ENCODE results near the gene SLC9A5.

SLC9A5 gene, protein sequence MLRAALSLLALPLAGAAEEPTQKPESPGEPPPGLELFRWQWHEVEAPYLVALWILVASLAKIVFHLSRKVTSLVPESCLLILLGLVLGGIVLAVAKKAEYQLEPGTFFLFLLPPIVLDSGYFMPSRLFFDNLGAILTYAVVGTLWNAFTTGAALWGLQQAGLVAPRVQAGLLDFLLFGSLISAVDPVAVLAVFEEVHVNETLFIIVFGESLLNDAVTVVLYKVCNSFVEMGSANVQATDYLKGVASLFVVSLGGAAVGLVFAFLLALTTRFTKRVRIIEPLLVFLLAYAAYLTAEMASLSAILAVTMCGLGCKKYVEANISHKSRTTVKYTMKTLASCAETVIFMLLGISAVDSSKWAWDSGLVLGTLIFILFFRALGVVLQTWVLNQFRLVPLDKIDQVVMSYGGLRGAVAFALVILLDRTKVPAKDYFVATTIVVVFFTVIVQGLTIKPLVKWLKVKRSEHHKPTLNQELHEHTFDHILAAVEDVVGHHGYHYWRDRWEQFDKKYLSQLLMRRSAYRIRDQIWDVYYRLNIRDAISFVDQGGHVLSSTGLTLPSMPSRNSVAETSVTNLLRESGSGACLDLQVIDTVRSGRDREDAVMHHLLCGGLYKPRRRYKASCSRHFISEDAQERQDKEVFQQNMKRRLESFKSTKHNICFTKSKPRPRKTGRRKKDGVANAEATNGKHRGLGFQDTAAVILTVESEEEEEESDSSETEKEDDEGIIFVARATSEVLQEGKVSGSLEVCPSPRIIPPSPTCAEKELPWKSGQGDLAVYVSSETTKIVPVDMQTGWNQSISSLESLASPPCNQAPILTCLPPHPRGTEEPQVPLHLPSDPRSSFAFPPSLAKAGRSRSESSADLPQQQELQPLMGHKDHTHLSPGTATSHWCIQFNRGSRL

DNA sequence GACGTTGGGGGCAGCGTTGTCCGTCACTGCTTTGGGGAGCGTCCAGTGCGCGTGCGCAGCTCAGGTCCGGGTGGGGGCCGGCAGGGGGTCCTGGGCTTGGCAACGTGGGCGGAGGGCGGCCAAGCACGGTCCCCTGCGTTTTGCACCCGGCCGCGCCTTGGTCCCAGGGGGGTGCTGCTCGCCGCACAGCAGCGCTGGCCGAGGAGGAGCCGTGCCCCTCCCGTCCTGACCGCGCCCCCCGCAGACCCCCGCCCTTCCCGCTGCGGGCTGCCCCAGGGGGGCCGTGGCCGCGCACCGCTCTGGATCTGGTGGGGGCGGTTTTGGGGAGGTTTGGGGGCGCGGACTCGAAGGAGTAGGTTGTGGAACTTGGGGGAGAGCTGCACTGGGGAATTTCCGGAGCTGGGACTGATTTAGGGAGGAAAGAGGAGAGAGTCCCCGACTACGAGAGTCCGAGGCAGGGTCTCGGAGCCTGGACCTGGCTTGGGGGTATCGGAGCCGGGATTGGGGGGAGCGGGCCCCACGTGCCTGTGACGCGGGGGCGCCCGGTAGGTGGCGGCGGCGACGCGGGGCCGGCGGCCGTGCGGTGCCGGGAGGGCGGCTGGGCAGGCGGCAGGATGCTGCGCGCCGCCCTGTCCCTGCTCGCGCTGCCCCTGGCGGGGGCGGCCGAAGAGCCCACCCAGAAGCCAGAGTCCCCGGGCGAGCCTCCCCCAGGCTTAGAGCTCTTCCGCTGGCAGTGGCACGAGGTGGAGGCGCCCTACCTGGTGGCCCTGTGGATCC, at the start of gene SLC9A5:
SLC9A5 (plus strand) TSS at position 579 of the 777 bp plus-strand sequence; CDS start at position 615, 36 bp downstream.
- no peak for DNase-seq (ENCODE audit: low read depth, low spot score)
- no peak within 1 kb of the TSS for H3K27ac ChIP-seq (ENCODE audit: low read length)
- no CpG with 5 or more reads among the region's 75 CpGs for WGBS (ENCODE audit: insufficient coverage, insufficient read length)
- no peaks in the 10 kb centered on the region for H3K36me3 ChIP-seq (ENCODE audit: control insufficient read depth, insufficient read depth, low read length)
- no peaks in the 10 kb centered on the region for H3K9me3 ChIP-seq (ENCODE audit: control insufficient read depth, insufficient read depth, low read length)
- peaks cover 2% of the 10 kb centered on the region for H3K27me3 ChIP-seq (ENCODE audit: control insufficient read depth, insufficient read depth, low read length)
- peaks cover 15% of the 10 kb centered on the region for H3K4me1 ChIP-seq (ENCODE audit: control insufficient read depth, insufficient read depth, low read length)
- peak within 1 kb of the TSS; percentile 65; the same call in 1 of the 2 replicates for H3K4me3 ChIP-seq (ENCODE audit: low read length)

DNA sequence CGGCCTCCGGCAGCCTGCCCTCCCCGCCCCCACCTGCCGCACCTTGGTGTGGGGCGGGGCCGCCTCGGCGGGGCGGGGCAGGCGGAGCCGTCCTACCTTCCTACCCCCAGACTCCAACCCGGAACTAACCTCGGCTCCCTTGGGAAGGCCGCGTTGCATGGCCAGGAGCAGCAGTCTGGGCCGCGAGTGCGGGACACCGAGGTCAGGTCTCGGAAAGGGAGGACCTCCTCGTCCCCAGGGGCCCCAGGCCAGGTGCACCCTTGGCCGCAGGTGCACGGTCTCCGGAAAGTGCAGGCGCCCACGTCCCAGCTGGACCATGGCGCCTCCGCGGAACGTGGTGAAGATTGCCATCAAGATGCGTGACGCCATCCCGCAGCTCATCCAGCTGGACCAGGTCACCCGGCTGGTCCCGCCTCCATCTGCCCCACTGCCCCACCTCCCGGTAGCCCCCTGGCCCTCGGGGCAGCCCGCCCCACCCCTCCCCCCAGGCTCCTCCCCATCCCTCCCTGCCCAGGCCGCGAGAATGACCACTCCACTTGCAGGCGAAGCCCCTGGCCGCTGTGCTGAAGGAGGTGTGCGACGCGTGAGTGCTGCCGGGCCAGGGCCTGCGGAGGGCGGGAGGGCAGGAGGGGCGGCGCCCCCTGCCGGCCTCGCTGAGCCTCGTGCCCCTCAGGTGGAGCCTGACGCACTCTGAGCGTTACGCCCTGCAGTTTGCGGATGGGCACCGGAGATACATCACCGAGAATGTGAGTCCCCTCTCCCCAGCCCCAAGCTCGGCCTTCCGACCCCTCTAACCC, 49.6 kb upstream of the SLC9A5 start, which contains the start of gene ELMO3:
ELMO3 (plus strand) TSS at position 121 of the 797 bp plus-strand sequence; CDS start at position 317, 196 bp downstream.
- DNase-seq (ENCODE audit: low read depth, low spot score), result no peak
- Histone ChIP-seq H3K36me3 (ENCODE audit: control insufficient read depth, insufficient read depth, low read length) (peaks cover 34% of the 10 kb centered on the region), H3K9me3 (ENCODE audit: control insufficient read depth, insufficient read depth, low read length) (no peaks in the 10 kb centered on the region), H3K4me1 (ENCODE audit: control insufficient read depth, insufficient read depth, low read length) (peaks cover 3% of the 10 kb centered on the region; the same call in 1 of the 2 replicates), H3K27ac (ENCODE audit: low read length) (no peak within 1 kb of the TSS), H3K4me3 (ENCODE audit: low read length) (peak within 1 kb of the TSS; percentile 34; the same call in 1 of the 2 replicates), H3K27me3 (ENCODE audit: control insufficient read depth, insufficient read depth, low read length) (no peaks in the 10 kb centered on the region)
- WGBS (ENCODE audit: insufficient coverage, insufficient read length), result no CpG with 5 or more reads among the region's 61 CpGs

DNA sequence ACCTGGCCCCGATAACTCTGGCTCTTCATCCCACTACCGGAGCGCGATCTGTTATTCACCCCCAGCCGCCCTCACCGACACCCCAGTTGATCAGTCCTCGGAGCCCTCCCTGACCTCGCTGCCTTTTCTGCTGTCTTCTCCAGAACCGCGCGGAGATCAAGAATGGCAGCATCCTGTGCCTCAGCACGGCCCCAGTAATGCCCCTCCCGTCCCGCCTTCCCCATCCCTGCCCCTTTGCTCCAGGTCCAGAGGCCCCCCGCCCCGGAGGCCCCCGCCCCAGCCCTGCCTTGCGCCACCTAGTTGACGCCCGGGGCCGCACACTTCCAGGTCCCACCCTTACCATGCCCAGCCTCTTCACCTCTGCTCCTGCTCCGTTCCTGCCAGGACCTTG, 49.0 kb upstream of the SLC9A5 start:
- Histone ChIP-seq H3K27ac (ENCODE audit: low read length) (no peak overlapping the region), H3K4me1 (ENCODE audit: control insufficient read depth, insufficient read depth, low read length) (peaks cover 3% of the 10 kb centered on the region; the same call in 1 of the 2 replicates), H3K36me3 (ENCODE audit: control insufficient read depth, insufficient read depth, low read length) (peaks cover 30% of the 10 kb centered on the region), H3K27me3 (ENCODE audit: control insufficient read depth, insufficient read depth, low read length) (no peaks in the 10 kb centered on the region), H3K9me3 (ENCODE audit: control insufficient read depth, insufficient read depth, low read length) (no peaks in the 10 kb centered on the region), H3K4me3 (ENCODE audit: low read length) (peak overlapping the region; percentile 34; the same call in 1 of the 2 replicates)
- WGBS (ENCODE audit: insufficient coverage, insufficient read length), result no CpG with 5 or more reads among the region's 22 CpGs
- DNase-seq (ENCODE audit: low read depth, low spot score), result no peak

GRCh38 chr16:67200491-67200890, 48.3 kb upstream of the SLC9A5 start:
- no peaks in the 10 kb centered on the region for H3K9me3 ChIP-seq (ENCODE audit: control insufficient read depth, insufficient read depth, low read length)
- peaks cover 3% of the 10 kb centered on the region; the same call in 1 of the 2 replicates for H3K4me1 ChIP-seq (ENCODE audit: control insufficient read depth, insufficient read depth, low read length)
- no peaks in the 10 kb centered on the region for H3K27me3 ChIP-seq (ENCODE audit: control insufficient read depth, insufficient read depth, low read length)
- no peak for DNase-seq (ENCODE audit: low read depth, low spot score)
- no peak overlapping the region for H3K4me3 ChIP-seq (ENCODE audit: low read length)
- peaks cover 25% of the 10 kb centered on the region for H3K36me3 ChIP-seq (ENCODE audit: control insufficient read depth, insufficient read depth, low read length)
- WGBS (ENCODE audit: insufficient coverage, insufficient read length), result no CpG with 5 or more reads among the region's 8 CpGs
- no peak overlapping the region for H3K27ac ChIP-seq (ENCODE audit: low read length)

- no peaks in the 10 kb centered on the region for H3K9me3 ChIP-seq (ENCODE audit: control insufficient read depth, insufficient read depth, low read length)
- no peak overlapping the region for H3K4me3 ChIP-seq (ENCODE audit: low read length)
- no peak for DNase-seq (ENCODE audit: low read depth, low spot score)
- H3K27ac ChIP-seq (ENCODE audit: low read length), result no peak overlapping the region
- no peaks in the 10 kb centered on the region for H3K27me3 ChIP-seq (ENCODE audit: control insufficient read depth, insufficient read depth, low read length)
- H3K36me3 ChIP-seq (ENCODE audit: control insufficient read depth, insufficient read depth, low read length), result peaks cover 14% of the 10 kb centered on the region
- peaks cover 3% of the 10 kb centered on the region; the same call in 1 of the 2 replicates for H3K4me1 ChIP-seq (ENCODE audit: control insufficient read depth, insufficient read depth, low read length)
- WGBS (ENCODE audit: insufficient coverage, insufficient read length), result no CpG with 5 or more reads among the region's 40 CpGs
Observed at GRCh38 chr16:67201411-67202345, 47.1 kb upstream of the SLC9A5 start.

GRCh38 chr16:67202426-67202825, 46.4 kb upstream of the SLC9A5 start:
- Histone ChIP-seq H3K27ac (ENCODE audit: low read length) (no peak overlapping the region), H3K36me3 (ENCODE audit: control insufficient read depth, insufficient read depth, low read length) (peaks cover 12% of the 10 kb centered on the region), H3K27me3 (ENCODE audit: control insufficient read depth, insufficient read depth, low read length) (no peaks in the 10 kb centered on the region), H3K4me1 (ENCODE audit: control insufficient read depth, insufficient read depth, low read length) (peaks cover 7% of the 10 kb centered on the region), H3K4me3 (ENCODE audit: low read length) (no peak overlapping the region), H3K9me3 (ENCODE audit: control insufficient read depth, insufficient read depth, low read length) (no peaks in the 10 kb centered on the region)
- no peak for DNase-seq (ENCODE audit: low read depth, low spot score)
- no CpG with 5 or more reads among the region's 12 CpGs for WGBS (ENCODE audit: insufficient coverage, insufficient read length)

- H3K27me3 ChIP-seq (ENCODE audit: control insufficient read depth, insufficient read depth, low read length), result no peaks in the 10 kb centered on the region
Observed at GRCh38 chr16:67202956-67203493, 45.8 kb upstream of the SLC9A5 start.

GRCh38 chr16:67204076-67204475, 44.7 kb upstream of the SLC9A5 start:
- no CpG with 5 or more reads among the region's 4 CpGs for WGBS (ENCODE audit: insufficient coverage, insufficient read length)
- no peaks in the 10 kb centered on the region for H3K9me3 ChIP-seq (ENCODE audit: control insufficient read depth, insufficient read depth, low read length)
- no peak overlapping the region for H3K4me3 ChIP-seq (ENCODE audit: low read length)
- peaks cover 6% of the 10 kb centered on the region for H3K4me1 ChIP-seq (ENCODE audit: control insufficient read depth, insufficient read depth, low read length)
- H3K27ac ChIP-seq (ENCODE audit: low read length), result no peak overlapping the region
- H3K27me3 ChIP-seq (ENCODE audit: control insufficient read depth, insufficient read depth, low read length), result no peaks in the 10 kb centered on the region
- DNase-seq (ENCODE audit: low read depth, low spot score), result no peak
- H3K36me3 ChIP-seq (ENCODE audit: control insufficient read depth, insufficient read depth, low read length), result peaks cover 6% of the 10 kb centered on the region; the same call in 1 of the 2 replicates

More at GRCh38 chr16:67202956-67203493, 45.8 kb upstream of the SLC9A5 start:
- no peaks in the 10 kb centered on the region for H3K9me3 ChIP-seq (ENCODE audit: control insufficient read depth, insufficient read depth, low read length)
- H3K4me3 ChIP-seq (ENCODE audit: low read length), result no peak overlapping the region
- no CpG with 5 or more reads among the region's 23 CpGs for WGBS (ENCODE audit: insufficient coverage, insufficient read length)
- peaks cover 11% of the 10 kb centered on the region for H3K36me3 ChIP-seq (ENCODE audit: control insufficient read depth, insufficient read depth, low read length)
- peaks cover 7% of the 10 kb centered on the region for H3K4me1 ChIP-seq (ENCODE audit: control insufficient read depth, insufficient read depth, low read length)
- no peak overlapping the region for H3K27ac ChIP-seq (ENCODE audit: low read length)
- no peak for DNase-seq (ENCODE audit: low read depth, low spot score)

Measured in iPS DF 6.9 (cell line).